Neural crest cell (in vitro differentiated cells): ENCODE measurements around the gene ZMYND10. TPM values are rescaled to one million over a fixed set of nuclear protein-coding genes. Genes with fewer than 3 reads are reported as not detected.

Experiments used
- DNase-seq: peaks from one replicate; pipeline ENCODE4 v3.0.0; 2021; ENCODE audit warnings: low read depth, mixed read lengths, low spot score
- H3K27ac Mint-ChIP-seq: one replicate; pipeline ENCODE4 v1.8.0; 2021; ENCODE audit warnings: mild to moderate bottlenecking, mixed read lengths; ENCODE audit not compliant: unreplicated experiment
- H3K27me3 Mint-ChIP-seq: 2 replicates; pipeline ENCODE4 v1.8.0; 2021; ENCODE audit warnings: low read depth, mild to moderate bottlenecking, mixed read lengths
- H3K36me3 Mint-ChIP-seq: 2 replicates; pipeline ENCODE4 v1.8.0; 2021; ENCODE audit warnings: low read depth, mild to moderate bottlenecking, mixed read lengths
- H3K4me1 Mint-ChIP-seq: 2 replicates; pipeline ENCODE4 v1.8.0; 2021; ENCODE audit warnings: mixed read lengths
- H3K4me3 Mint-ChIP-seq: one replicate; pipeline ENCODE4 v1.8.0; 2021; ENCODE audit warnings: mild to moderate bottlenecking, mixed read lengths
- H3K9me3 Mint-ChIP-seq: 2 replicates; pipeline ENCODE4 v1.8.0; 2021; ENCODE audit warnings: mixed read lengths
- total RNA-seq: library from RNA; stranded (reverse); gene quantifications from 2 replicates; pipeline ENCODE4 v1.2.1, GENCODE V29; 2021
- TF ChIP-seq, protein P1 (sequence below): fragments of 200-600 bp; sonication (generic); conservative IDR thresholded peaks from 2 replicates; pipeline ENCODE4 v1.5.0; 2021; ENCODE audit warnings: antibody characterized with exemption, mild to moderate bottlenecking

ZMYND10 gene
- total RNA-seq, 1 donor from 2014 or later, result 2.3 TPM

DNA sequence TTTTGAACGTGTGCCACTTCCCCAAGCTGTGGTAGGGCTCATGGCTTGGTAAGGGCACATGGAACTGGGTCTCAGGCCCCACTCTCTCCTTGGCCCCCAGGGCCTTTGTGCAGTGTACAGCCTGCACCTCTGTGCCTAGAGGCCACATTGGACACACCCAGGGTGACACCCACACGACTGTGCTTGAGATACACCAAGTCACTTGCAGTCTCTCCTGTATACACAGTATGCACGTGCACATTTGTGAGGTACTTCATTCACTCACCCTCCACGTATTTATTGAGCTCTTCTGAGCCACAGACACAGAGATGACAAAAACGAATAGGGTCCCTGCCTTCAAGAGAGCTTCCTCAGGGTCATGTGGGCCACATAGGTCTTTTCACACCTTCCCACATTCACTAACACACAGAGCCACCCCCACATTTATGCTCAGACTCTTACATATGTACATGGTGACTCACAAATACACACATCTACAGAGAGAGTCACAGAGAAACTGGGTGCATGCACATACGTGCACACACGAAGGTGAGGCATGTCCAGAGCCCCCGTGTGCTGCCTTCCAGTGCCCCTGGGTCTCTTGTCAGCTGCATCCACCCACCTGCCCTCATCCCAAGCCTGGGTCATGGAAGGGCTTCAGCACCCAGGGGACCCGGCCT is 23.6 kb upstream of the ZMYND10 start:
- Mint-ChIP-seq H3K27me3 (no peaks in the 10 kb centered on the region), H3K27ac (peak overlapping the region; percentile 38), H3K4me3 (peak overlapping the region; percentile 4), H3K4me1 (peaks cover 25% of the 10 kb centered on the region), H3K9me3 (no peaks in the 10 kb centered on the region), H3K36me3 (no peaks in the 10 kb centered on the region)
- DNase-seq, result no peak
- TF ChIP-seq, protein P1, sequence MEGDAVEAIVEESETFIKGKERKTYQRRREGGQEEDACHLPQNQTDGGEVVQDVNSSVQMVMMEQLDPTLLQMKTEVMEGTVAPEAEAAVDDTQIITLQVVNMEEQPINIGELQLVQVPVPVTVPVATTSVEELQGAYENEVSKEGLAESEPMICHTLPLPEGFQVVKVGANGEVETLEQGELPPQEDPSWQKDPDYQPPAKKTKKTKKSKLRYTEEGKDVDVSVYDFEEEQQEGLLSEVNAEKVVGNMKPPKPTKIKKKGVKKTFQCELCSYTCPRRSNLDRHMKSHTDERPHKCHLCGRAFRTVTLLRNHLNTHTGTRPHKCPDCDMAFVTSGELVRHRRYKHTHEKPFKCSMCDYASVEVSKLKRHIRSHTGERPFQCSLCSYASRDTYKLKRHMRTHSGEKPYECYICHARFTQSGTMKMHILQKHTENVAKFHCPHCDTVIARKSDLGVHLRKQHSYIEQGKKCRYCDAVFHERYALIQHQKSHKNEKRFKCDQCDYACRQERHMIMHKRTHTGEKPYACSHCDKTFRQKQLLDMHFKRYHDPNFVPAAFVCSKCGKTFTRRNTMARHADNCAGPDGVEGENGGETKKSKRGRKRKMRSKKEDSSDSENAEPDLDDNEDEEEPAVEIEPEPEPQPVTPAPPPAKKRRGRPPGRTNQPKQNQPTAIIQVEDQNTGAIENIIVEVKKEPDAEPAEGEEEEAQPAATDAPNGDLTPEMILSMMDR, result no peak

DNA sequence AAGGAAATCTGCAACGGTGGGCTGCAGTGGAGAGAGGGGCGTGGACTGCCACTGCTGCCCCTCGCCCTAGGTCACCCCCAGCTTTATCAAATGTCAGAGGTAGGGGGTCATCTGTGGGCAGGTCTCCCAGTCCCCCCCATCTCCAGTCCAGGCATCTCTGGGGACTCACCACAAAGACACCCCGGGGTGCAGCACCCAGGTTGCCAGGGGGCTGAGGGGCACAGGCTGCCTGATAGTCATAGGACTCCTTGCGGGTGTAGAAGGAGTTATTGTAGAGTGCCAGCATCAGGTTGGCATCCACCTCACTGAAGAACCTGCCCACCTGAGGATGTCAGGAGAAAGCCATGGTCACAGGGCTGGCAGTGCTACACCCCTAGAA is 20.3 kb upstream of the ZMYND10 start:
- Mint-ChIP-seq H3K27me3 (no peaks in the 10 kb centered on the region), H3K4me1 (peaks cover 11% of the 10 kb centered on the region), H3K4me3 (peak overlapping the region; percentile 75), H3K36me3 (no peaks in the 10 kb centered on the region), H3K9me3 (no peaks in the 10 kb centered on the region), H3K27ac (no peak overlapping the region)
- no peak for DNase-seq
- TF ChIP-seq, protein P1, result no peak

GRCh38 chr3:50365080-50365841 is 19.7 kb upstream of the ZMYND10 start:
- TF ChIP-seq, protein P1, result no peak
- H3K27ac Mint-ChIP-seq, result peak overlapping the region; percentile 43
- no peaks in the 10 kb centered on the region for H3K9me3 Mint-ChIP-seq

GRCh38 chr3:50364573-50365079 is 19.1 kb upstream of the ZMYND10 start:
- DNase-seq, result no peak
- peak overlapping the region; percentile 57 for H3K27ac Mint-ChIP-seq
- H3K4me1 Mint-ChIP-seq, result peaks cover 12% of the 10 kb centered on the region
- TF ChIP-seq, protein P1, result no peak
- H3K27me3 Mint-ChIP-seq, result no peaks in the 10 kb centered on the region
- no peaks in the 10 kb centered on the region for H3K9me3 Mint-ChIP-seq
- H3K4me3 Mint-ChIP-seq, result peak overlapping the region; percentile 75
- no peaks in the 10 kb centered on the region for H3K36me3 Mint-ChIP-seq

More at GRCh38 chr3:50365080-50365841, 19.7 kb upstream of the ZMYND10 start:
- Mint-ChIP-seq H3K4me3 (peak overlapping the region; percentile 75), H3K36me3 (no peaks in the 10 kb centered on the region), H3K4me1 (peaks cover 6% of the 10 kb centered on the region), H3K27me3 (no peaks in the 10 kb centered on the region)
- peak; percentile 73 for DNase-seq

DNA sequence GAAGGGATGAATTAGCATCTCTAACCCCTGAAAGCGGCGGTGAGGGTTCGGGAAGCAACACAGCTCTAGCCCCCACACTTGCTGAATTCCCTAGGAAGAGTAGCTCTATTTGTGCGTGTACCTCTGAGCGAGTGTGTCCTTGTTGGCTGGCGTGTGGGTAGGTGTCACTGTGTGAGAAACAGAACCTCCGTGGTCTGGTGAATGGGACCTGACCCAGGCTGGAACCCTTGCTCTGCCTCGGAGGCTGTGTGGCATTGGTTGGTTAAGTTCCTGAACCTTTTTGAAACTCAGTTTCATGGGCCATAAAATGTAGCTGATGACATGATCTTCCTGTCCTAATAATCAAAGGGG is 14.2 kb upstream of the ZMYND10 start:
- H3K36me3 Mint-ChIP-seq, result no peaks in the 10 kb centered on the region
- H3K9me3 Mint-ChIP-seq, result no peaks in the 10 kb centered on the region
- no peak for DNase-seq
- peak overlapping the region; percentile 9 for H3K27ac Mint-ChIP-seq
- H3K27me3 Mint-ChIP-seq, result no peaks in the 10 kb centered on the region
- peaks cover 42% of the 10 kb centered on the region for H3K4me1 Mint-ChIP-seq
- TF ChIP-seq, protein P1, result no peak
- H3K4me3 Mint-ChIP-seq, result peak overlapping the region; percentile 97
